ENCODE measurements around the gene BCL2L11. TPM values are rescaled to one million over a fixed set of nuclear protein-coding genes. Genes with fewer than 3 reads are reported as not detected.

BCL2L11 gene
- total and polyA plus RNA-seq, 10 of the 15 experiments (the other 5 are each of a cell fraction or from before 2014, with no cell fraction given): 0.29 to 10.1 (median 1.1) TPM

DNA sequence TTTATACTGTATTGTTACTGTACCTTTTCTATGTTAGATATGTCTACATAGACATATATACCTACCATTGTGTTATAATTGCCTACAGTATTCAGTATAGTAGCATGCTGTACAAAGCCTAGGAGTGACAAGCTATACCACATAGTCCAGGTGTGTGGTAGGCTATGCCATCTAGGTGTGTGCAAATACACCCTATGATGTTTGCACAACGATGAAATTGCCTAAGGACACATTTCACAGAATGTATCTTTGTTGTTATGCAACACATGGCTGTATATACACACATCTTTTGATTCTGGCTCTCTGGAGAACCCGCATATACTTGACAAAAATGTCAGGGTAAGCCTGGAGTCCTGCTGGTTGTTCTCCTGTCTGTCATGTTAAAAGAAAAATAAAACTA, 85.1 kb downstream of the BCL2L11 start:
- intact Hi-C loops (cut with micrococcal nuclease; ENCODE audit: unreplicated experiment): no loop called here
- TF ChIP-seq HDAC2 (IDR thresholded peaks at IDR 0.05): no peak
- TF ChIP-seq, protein P1, sequence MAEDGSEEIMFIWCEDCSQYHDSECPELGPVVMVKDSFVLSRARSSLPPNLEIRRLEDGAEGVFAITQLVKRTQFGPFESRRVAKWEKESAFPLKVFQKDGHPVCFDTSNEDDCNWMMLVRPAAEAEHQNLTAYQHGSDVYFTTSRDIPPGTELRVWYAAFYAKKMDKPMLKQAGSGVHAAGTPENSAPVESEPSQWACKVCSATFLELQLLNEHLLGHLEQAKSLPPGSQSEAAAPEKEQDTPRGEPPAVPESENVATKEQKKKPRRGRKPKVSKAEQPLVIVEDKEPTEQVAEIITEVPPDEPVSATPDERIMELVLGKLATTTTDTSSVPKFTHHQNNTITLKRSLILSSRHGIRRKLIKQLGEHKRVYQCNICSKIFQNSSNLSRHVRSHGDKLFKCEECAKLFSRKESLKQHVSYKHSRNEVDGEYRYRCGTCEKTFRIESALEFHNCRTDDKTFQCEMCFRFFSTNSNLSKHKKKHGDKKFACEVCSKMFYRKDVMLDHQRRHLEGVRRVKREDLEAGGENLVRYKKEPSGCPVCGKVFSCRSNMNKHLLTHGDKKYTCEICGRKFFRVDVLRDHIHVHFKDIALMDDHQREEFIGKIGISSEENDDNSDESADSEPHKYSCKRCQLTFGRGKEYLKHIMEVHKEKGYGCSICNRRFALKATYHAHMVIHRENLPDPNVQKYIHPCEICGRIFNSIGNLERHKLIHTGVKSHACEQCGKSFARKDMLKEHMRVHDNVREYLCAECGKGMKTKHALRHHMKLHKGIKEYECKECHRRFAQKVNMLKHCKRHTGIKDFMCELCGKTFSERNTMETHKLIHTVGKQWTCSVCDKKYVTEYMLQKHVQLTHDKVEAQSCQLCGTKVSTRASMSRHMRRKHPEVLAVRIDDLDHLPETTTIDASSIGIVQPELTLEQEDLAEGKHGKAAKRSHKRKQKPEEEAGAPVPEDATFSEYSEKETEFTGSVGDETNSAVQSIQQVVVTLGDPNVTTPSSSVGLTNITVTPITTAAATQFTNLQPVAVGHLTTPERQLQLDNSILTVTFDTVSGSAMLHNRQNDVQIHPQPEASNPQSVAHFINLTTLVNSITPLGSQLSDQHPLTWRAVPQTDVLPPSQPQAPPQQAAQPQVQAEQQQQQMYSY (CRISPR knock-in tag; IDR thresholded peaks at IDR 0.05): no peak
- TF ChIP-seq FOS (IDR thresholded peaks at IDR 0.05; ENCODE audit: borderline replicate concordance, extremely low read depth, insufficient read length): no peak
- no peak for TF ChIP-seq WRNIP1 (IDR thresholded peaks at IDR 0.05; ENCODE audit: borderline replicate concordance, low read depth, low read length)
- TF ChIP-seq, protein P2, sequence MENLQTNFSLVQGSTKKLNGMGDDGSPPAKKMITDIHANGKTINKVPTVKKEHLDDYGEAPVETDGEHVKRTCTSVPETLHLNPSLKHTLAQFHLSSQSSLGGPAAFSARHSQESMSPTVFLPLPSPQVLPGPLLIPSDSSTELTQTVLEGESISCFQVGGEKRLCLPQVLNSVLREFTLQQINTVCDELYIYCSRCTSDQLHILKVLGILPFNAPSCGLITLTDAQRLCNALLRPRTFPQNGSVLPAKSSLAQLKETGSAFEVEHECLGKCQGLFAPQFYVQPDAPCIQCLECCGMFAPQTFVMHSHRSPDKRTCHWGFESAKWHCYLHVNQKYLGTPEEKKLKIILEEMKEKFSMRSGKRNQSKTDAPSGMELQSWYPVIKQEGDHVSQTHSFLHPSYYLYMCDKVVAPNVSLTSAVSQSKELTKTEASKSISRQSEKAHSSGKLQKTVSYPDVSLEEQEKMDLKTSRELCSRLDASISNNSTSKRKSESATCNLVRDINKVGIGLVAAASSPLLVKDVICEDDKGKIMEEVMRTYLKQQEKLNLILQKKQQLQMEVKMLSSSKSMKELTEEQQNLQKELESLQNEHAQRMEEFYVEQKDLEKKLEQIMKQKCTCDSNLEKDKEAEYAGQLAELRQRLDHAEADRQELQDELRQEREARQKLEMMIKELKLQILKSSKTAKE (IDR thresholded peaks at IDR 0.05; ENCODE audit: low read depth, poor library complexity, severe bottlenecking): no peak
- TF ChIP-seq, protein P3, sequence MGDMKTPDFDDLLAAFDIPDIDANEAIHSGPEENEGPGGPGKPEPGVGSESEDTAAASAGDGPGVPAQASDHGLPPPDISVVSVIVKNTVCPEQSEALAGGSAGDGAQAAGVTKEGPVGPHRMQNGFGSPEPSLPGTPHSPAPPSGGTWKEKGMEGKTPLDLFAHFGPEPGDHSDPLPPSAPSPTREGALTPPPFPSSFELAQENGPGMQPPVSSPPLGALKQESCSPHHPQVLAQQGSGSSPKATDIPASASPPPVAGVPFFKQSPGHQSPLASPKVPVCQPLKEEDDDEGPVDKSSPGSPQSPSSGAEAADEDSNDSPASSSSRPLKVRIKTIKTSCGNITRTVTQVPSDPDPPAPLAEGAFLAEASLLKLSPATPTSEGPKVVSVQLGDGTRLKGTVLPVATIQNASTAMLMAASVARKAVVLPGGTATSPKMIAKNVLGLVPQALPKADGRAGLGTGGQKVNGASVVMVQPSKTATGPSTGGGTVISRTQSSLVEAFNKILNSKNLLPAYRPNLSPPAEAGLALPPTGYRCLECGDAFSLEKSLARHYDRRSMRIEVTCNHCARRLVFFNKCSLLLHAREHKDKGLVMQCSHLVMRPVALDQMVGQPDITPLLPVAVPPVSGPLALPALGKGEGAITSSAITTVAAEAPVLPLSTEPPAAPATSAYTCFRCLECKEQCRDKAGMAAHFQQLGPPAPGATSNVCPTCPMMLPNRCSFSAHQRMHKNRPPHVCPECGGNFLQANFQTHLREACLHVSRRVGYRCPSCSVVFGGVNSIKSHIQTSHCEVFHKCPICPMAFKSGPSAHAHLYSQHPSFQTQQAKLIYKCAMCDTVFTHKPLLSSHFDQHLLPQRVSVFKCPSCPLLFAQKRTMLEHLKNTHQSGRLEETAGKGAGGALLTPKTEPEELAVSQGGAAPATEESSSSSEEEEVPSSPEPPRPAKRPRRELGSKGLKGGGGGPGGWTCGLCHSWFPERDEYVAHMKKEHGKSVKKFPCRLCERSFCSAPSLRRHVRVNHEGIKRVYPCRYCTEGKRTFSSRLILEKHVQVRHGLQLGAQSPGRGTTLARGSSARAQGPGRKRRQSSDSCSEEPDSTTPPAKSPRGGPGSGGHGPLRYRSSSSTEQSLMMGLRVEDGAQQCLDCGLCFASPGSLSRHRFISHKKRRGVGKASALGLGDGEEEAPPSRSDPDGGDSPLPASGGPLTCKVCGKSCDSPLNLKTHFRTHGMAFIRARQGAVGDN (IDR thresholded peaks at IDR 0.05): no peak
- SMC1A ChIA-PET (ENCODE audit: uncharacterized antibody, unreplicated experiment): interaction anchor here (1.1 to 5.4 kb wide), 5 partner anchors 13 to 49 kb away, joined by 4 to 70 read pairs (median 8); no protein-coding TSS in a partner anchor
- no peak overlapping the region for H2AFZ ChIP-seq (ENCODE audit: control insufficient read depth, low read depth, low read length)
- H3K9me3 ChIP-seq (replicated peaks; ENCODE audit: control insufficient read depth, insufficient read depth, low read length): peaks cover 2% of the 10 kb centered on the region
- 70% methylated on average over 2 of the region's 2 CpGs for WGBS (ENCODE audit: insufficient coverage, insufficient replicate concordance, low lambda C conversion rate, missing lambda C conversion rate)
- RAD21 ChIA-PET (ENCODE audit: unreplicated experiment): interaction anchor here (1.2 to 1.6 kb wide), 3 partner anchors 9 to 85 kb away, joined by 3 to 8 read pairs (median 7); partner anchors contain the start of gene BCL2L11
- H3K4me1 ChIP-seq (ENCODE audit: control insufficient read depth, insufficient read depth, low read length): peaks cover 24% of the 10 kb centered on the region
- H3K79me2 ChIP-seq (ENCODE audit: control insufficient read depth, insufficient read depth, low read length): no peaks in the 10 kb centered on the region
- POLR2A ChIA-PET: interaction anchor here (1.1 to 1.2 kb wide), 2 partner anchors 14 to 21 kb away, joined by 3 read pairs; no protein-coding TSS in a partner anchor
- H3K36me3 ChIP-seq (ENCODE audit: control insufficient read depth in 2 of 2, insufficient read depth in 2 of 2, low read length in 1 of 2): no peaks in the 10 kb centered on the region
- H3K9ac ChIP-seq (ENCODE audit: control insufficient read depth, insufficient read depth, low read length): no peak overlapping the region
- no peak overlapping the region for H3K27ac ChIP-seq (ENCODE audit: control insufficient read depth, insufficient read depth)
- CTCF ChIA-PET: interaction anchor here (0.8 to 3.3 kb wide), 3 partner anchors 10 to 38 kb away, joined by 3 to 20 read pairs (median 3); no protein-coding TSS in a partner anchor
- H3K27me3 ChIP-seq (replicated peaks in 1 of 2; ENCODE audit: control insufficient read depth in 2 of 2, insufficient read depth in 2 of 2, low read length in 1 of 2): no peaks in the 10 kb centered on the region
- in situ Hi-C loops (cut with MboI): loop anchor here (25.0 kb wide), 1 partner anchor 343 kb away; no protein-coding TSS in a partner anchor
- ATAC-seq: no peak
- H3K4me2 ChIP-seq (ENCODE audit: control insufficient read depth, insufficient read depth): no peak overlapping the region
- BruUV-seq (replicated peaks): no TSS peak
- no peak for FAIRE-seq
- no peak overlapping the region for H3K4me3 ChIP-seq
- DNase-seq (ENCODE audit: low read depth, low spot score): no peak
- no peaks in the 10 kb centered on the region for H4K20me1 ChIP-seq (ENCODE audit: control insufficient read depth, insufficient read depth)

All from GM12878 (cell line).